Head of caudate nucleus (tissue), 42 donors: ENCODE results near the gene HYLS1.
A peak's percentile ranks its signal among the peaks of the same experiment; 100 is the strongest.

Experiments used
- DNase-seq, 42 donors: peaks; one replicate each; pipeline versions ENCODE4 v3.0.0 to v3.0.0-alpha.2; 2020 to 2021; ENCODE audit warnings: mixed read lengths in 7 of 42
- intact Hi-C: fragments of 100-400 bp; cut with DNase I; formaldehyde crosslinking; loops from one replicate; pipeline ENCODE4 v1.15.0; 2022

Gene HYLS1

GRCh38 chr11:125944350-125945010 lies 57.0 kb downstream of the HYLS1 start:
- intact Hi-C loops: no loop called here
- DNase-seq: peak in 6 of 42 donors; percentile 8 to 31 (median 20)

GRCh38 chr11:125945011-125945796 lies 57.7 kb downstream of the HYLS1 start:
- peak in 12 of 42 donors; percentile 7 to 42 (median 30) for DNase-seq
- intact Hi-C loops: no loop called here

GRCh38 chr11:125945797-125946520 lies 58.5 kb downstream of the HYLS1 start, which contains the start of gene VSIG10L2:
Gene VSIG10L2, plus strand, starts transcription at chr11:125946044. Its CDS starts 12 bp downstream, at chr11:125946056.
- intact Hi-C loops: no loop called here
- peak in 7 of 42 donors; percentile 8 to 34 (median 14) for DNase-seq

- peak in 6 of 42 donors; percentile 8 to 40 (median 29) for DNase-seq
- intact Hi-C loops: no loop called here
Observed at GRCh38 chr11:125946712-125947418, 59.4 kb downstream of the HYLS1 start.

- DNase-seq: peak in 5 of 42 donors; percentile 18 to 37 (median 32)
- intact Hi-C loops: no loop called here
Observed at GRCh38 chr11:125947419-125948277, 60.2 kb downstream of the HYLS1 start.

- peak in 4 of 42 donors; percentile 18 to 36 (median 27) for DNase-seq
- intact Hi-C loops: no loop called here
Observed at GRCh38 chr11:125948278-125949051, 61.0 kb downstream of the HYLS1 start.

GRCh38 chr11:125949271-125950177 lies 62.1 kb downstream of the HYLS1 start:
- intact Hi-C loops: no loop called here
- peak in 6 of 42 donors; percentile 0 to 33 (median 20) for DNase-seq

GRCh38 chr11:125950178-125950490 lies 62.7 kb downstream of the HYLS1 start:
- peak in 3 of 42 donors; percentile 25 to 26 (median 25) for DNase-seq
- intact Hi-C loops: no loop called here
